ENCODE measurements around the gene ANKRD40CL.

ANKRD40CL gene

GRCh38 chr17:50745631-50746030 lies 21.7 kb downstream of the ANKRD40CL start:
- POLR2A ChIA-PET = no interaction called here
- no peak for TF ChIP-seq CTCF (IDR thresholded peaks at IDR 0.05; ENCODE audit: control extremely low read depth, extremely low read depth, low read depth, missing control alignments)
- CTCF ChIA-PET = no interaction called here
- no peak for DNase-seq (ENCODE audit: extremely low spot score)

DNA sequence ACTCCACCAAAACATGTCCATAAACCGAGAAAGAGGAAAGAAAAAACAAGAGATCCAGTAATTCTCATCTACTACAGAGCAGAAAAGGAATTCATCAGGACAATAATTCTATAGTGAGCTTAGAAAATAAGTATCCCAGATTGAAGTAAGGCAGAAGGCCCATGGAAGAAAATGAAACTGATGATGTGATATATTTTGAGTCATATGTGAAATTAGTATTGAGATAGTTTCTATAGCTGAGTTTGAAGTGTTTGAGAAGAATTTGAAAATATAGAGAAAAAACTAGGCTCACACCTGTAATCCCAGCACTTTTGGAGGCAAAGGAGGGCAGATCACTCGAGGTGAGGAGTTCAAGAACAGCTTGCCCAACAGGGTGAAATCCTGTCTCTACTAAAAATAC lies 28.2 kb downstream of the ANKRD40CL start:
- no peak for DNase-seq (ENCODE audit: extremely low spot score)
- no peak for TF ChIP-seq CTCF (IDR thresholded peaks at IDR 0.05; ENCODE audit: control extremely low read depth, extremely low read depth, low read depth, missing control alignments)
- ChIA-PET CTCF (interaction anchor here (0.8 to 1.0 kb wide), 2 partner anchors 9 to 11 kb away, joined by 4 read pairs; no protein-coding TSS in a partner anchor), POLR2A (no interaction called here)

DNA sequence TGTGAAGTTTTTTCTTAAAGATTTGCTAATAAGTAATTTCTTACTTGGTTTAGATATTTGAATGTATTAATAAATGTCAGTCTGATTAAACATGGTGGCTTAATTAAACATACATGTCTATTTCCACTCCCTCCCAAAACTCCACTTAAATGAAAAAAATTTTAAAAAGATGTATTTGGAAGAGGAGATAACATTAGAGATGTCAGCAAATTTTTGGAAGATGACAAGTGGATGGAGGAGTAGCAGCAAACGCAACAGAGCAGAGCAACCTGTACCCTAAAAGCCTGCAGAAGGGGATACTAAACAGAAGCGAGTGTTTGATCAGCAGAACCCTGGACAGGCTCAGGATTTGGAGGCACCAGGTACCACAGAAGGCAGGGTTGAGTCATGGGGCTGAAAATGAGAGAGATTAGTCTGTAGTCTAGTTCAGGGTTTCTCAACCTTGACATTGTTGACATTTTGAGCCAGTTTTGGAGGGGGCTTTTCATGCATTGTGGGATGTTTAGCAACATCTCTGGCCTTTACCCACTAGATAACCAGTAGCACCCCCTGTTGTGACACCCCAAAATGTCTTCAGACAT lies 30.1 kb downstream of the ANKRD40CL start:
- TF ChIP-seq CTCF (IDR thresholded peaks at IDR 0.05; ENCODE audit: control extremely low read depth, extremely low read depth, low read depth, missing control alignments) = no peak
- ChIA-PET POLR2A (no interaction called here), CTCF (no interaction called here)
- DNase-seq (ENCODE audit: extremely low spot score) = no peak

DNA sequence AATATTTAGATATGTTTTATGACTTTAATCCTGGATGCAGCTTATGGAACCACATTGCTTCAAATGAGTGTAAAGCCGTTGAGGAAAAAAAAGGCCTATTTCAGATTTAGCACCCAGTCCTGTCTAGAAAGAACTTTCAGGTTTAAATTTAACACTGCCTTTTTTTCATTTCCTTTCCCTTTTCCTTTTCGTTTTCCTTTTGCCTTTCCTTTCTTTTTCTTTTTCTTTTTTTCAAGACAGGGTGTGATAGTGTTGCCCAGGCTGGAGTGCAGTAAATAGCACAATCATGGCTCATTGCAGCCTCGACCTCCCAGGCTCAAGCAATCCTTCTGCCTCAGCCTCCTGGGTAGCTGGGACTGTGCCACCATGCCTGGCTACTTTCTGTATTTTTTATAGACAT lies 32.0 kb downstream of the ANKRD40CL start:
- ChIA-PET CTCF (no interaction called here), POLR2A (interaction anchor here (1.1 kb wide), 1 partner anchor 9 kb away, joined by 3 read pairs; no protein-coding TSS in a partner anchor)
- no peak for DNase-seq (ENCODE audit: extremely low spot score)
- no peak for TF ChIP-seq CTCF (IDR thresholded peaks at IDR 0.05; ENCODE audit: control extremely low read depth, extremely low read depth, low read depth, missing control alignments)

DNA sequence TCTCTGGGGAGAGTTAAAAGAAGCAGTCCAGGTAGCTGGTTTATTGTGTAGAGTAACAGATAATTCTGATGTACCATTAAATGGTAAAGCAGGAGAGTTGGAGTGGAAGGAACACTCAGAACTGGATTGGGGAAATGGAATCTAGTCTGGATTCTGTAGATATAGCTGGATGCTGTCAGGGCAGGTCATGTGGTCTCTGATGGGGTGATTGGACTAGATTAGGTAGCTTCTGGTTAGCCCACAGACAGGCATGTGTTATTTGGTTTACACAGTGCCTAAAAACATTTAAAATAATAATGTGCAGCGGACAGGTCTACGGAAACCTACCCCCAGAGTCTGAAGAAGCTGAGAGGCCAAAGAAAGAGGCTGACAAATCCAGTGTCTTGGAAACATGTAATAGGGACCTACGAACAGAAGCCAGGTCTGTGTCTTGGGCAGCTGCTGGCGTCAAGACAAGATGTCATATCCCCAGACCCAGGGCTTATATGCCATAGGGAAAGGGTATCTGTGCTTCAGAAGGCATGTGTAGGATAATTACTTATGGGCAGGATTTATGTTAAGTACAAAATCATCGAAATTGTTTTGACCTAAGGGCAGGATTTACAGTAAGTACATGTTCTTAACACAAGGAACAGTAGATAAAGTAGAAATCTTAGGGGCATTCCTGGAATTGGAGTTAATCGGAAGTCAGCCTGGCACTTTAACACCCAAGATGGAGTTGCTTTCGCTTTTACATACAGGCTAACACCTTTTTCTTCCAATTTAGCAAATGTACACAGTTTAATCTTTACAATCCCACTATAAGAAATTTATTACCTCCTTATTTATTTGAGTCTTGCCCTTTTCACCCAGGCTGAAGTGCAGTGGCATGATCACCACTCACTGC lies 35.5 kb downstream of the ANKRD40CL start:
- CTCF ChIA-PET = interaction anchor here (0.6 kb wide), 1 partner anchor 11 kb away, joined by 3 read pairs; no protein-coding TSS in a partner anchor
- no peak for TF ChIP-seq CTCF (IDR thresholded peaks at IDR 0.05; ENCODE audit: control extremely low read depth, extremely low read depth, low read depth, missing control alignments)
- POLR2A ChIA-PET = no interaction called here
- no peak for DNase-seq (ENCODE audit: extremely low spot score)

DNA sequence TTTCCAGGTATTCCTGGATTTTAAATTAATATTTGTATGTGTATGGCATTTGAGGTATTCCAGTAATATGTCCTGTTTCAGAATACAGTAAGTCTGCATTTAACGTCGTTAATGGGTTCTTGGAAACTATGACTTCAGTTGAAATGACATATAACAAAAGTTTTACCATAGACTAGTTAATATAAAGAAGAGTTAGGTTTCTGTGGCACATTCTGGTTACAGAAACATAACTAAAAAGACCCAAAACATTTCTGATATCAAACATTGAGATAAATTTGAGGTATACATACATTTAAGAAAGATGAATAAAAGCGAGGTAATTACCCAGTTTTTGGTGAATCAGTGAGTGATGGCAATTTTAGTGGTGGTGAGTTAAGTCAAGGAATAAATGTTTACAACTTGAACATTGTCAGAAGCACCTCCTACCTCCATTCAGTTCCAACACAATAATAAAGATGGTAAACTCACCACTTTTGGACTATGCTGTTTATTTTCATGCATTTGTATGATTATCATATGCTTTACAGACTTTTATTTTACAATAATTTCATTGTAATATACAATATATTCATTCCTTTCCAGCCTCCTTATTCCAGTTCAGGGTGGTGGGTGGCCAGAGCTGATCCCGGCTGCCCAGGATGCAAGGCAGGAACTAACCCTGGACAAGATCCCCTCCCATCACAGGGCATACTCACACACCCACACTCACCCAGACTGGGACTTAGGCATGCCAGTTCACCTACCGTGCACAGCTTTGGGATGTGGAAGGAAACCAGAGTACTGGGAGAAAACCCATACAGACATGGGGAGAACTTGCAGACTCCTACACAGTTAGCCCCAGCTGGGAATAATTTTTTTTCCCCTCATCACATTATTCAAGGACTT lies 38.2 kb downstream of the ANKRD40CL start:
- no peak for DNase-seq (ENCODE audit: extremely low spot score)
- TF ChIP-seq CTCF (IDR thresholded peaks at IDR 0.05; ENCODE audit: control extremely low read depth, extremely low read depth, low read depth, missing control alignments) = no peak
- ChIA-PET POLR2A (no interaction called here), CTCF (interaction anchor here (1.6 kb wide), 1 partner anchor 9 kb away, joined by 4 read pairs; no protein-coding TSS in a partner anchor)
